Mesenteric fat pad (tissue), 1 donor: ENCODE results near the gene GTF2H2C. TPM values are rescaled to one million over a fixed set of nuclear protein-coding genes. Genes with fewer than 3 reads are reported as not detected.
"Not testable (repeated sequence)": the region's sequence is repeated elsewhere in the genome, so short reads cannot be mapped to it uniquely, and the experiment has no call there.

Experiments
- DNase-seq: peaks from one replicate; pipeline ENCODE4 v3.0.0-alpha.2; 2020; ENCODE audit warnings: low spot score
- long read RNA-seq: library from polyadenylated mRNA; unstranded; transcript quantifications from one replicate; pipeline ENCODE4 v2.0.0, GENCODE V29; 2020
- total RNA-seq: library from RNA; stranded (reverse); fragmentation: NEBNext Ultra II Directional; extraction: Animal tissue kit (Norgen Biotek cat#: 25700); gene quantifications from one replicate; pipeline ENCODE4 v1.2.1, GENCODE V29; 2021
- donor health status: DM: yes; HTN: yes; CAD: no.

GTF2H2C gene
- total RNA-seq: 26.7 TPM
- long read RNA-seq, partial matches to known transcripts: 4 of 51 reads
- long read RNA-seq, other reads (novel, unspliced or antisense): 40 of 51 reads

- DNase-seq: peak; percentile 87
Measured at GRCh38 chr5:69559908-69560330, at the start of gene GTF2H2C. Gene GTF2H2C, plus strand, starts transcription at chr5:69560191. Its CDS starts 4,942 bp downstream, at chr5:69565133.

- no peak for DNase-seq
Measured at GRCh38 chr5:69510694-69511093, 49.3 kb upstream of the GTF2H2C start.

- no peak for DNase-seq
Measured at GRCh38 chr5:69512740-69513260, 47.2 kb upstream of the GTF2H2C start.

- DNase-seq: not testable (repeated sequence)
Measured at GRCh38 chr5:69515570-69515969, 44.4 kb upstream of the GTF2H2C start.

- DNase-seq: no peak
Measured at GRCh38 chr5:69516769-69517168, 43.2 kb upstream of the GTF2H2C start.

GRCh38 chr5:69517763-69518212 is 42.2 kb upstream of the GTF2H2C start:
- DNase-seq: no peak

- no peak for DNase-seq
Measured at GRCh38 chr5:69519285-69519684, 40.7 kb upstream of the GTF2H2C start.

GRCh38 chr5:69522035-69522434 is 38.0 kb upstream of the GTF2H2C start:
- DNase-seq: no peak

GRCh38 chr5:69525490-69525889 is 34.5 kb upstream of the GTF2H2C start:
- DNase-seq: no peak

GRCh38 chr5:69526660-69527059 is 33.3 kb upstream of the GTF2H2C start:
- DNase-seq: no peak

- no peak for DNase-seq
Measured at GRCh38 chr5:69527128-69527770, 32.7 kb upstream of the GTF2H2C start.

GRCh38 chr5:69528035-69528434 is 32.0 kb upstream of the GTF2H2C start:
- DNase-seq: no peak

GRCh38 chr5:69528609-69529008 is 31.4 kb upstream of the GTF2H2C start:
- DNase-seq: no peak

GRCh38 chr5:69530561-69531405 is 29.2 kb upstream of the GTF2H2C start:
- no peak for DNase-seq

GRCh38 chr5:69531406-69531801 is 28.6 kb upstream of the GTF2H2C start:
- DNase-seq: no peak

GRCh38 chr5:69537911-69538310 is 22.1 kb upstream of the GTF2H2C start:
- DNase-seq: not testable (repeated sequence)

GRCh38 chr5:69538735-69539134 is 21.3 kb upstream of the GTF2H2C start:
- not testable (repeated sequence) for DNase-seq

- not testable (repeated sequence) for DNase-seq
Measured at GRCh38 chr5:69541347-69541746, 18.6 kb upstream of the GTF2H2C start.

GRCh38 chr5:69542838-69543618 is 17.0 kb upstream of the GTF2H2C start:
- not testable (repeated sequence) for DNase-seq

- not testable (repeated sequence) for DNase-seq
Measured at GRCh38 chr5:69544602-69545001, 15.4 kb upstream of the GTF2H2C start.
